Left renal cortex interstitium (tissue), 4 donors: ENCODE measurements around the gene WNT3A. TPM values are rescaled to one million over a fixed set of nuclear protein-coding genes. Genes with fewer than 3 reads are reported as not detected.

Experiments
- DNase-seq, 4 donors: peaks; one replicate each; pipeline ENCODE4 v3.0.0-alpha.2; 2013; ENCODE audit warnings: low read depth in 4 of 4, low spot score in 2 of 4, missing footprints in 1 of 4
- polyA plus RNA-seq, 4 donors: library from polyadenylated mRNA; unstranded; fragments of 120-200 nt; gene quantifications; one replicate each; pipeline ENCODE4 v1.2.1, GENCODE V29; 2013; ENCODE audit not compliant: insufficient read length in 4 of 4

WNT3A gene
- polyA plus RNA-seq, 4 donors = 0.12 to 0.36 (median 0.22) TPM

DNA sequence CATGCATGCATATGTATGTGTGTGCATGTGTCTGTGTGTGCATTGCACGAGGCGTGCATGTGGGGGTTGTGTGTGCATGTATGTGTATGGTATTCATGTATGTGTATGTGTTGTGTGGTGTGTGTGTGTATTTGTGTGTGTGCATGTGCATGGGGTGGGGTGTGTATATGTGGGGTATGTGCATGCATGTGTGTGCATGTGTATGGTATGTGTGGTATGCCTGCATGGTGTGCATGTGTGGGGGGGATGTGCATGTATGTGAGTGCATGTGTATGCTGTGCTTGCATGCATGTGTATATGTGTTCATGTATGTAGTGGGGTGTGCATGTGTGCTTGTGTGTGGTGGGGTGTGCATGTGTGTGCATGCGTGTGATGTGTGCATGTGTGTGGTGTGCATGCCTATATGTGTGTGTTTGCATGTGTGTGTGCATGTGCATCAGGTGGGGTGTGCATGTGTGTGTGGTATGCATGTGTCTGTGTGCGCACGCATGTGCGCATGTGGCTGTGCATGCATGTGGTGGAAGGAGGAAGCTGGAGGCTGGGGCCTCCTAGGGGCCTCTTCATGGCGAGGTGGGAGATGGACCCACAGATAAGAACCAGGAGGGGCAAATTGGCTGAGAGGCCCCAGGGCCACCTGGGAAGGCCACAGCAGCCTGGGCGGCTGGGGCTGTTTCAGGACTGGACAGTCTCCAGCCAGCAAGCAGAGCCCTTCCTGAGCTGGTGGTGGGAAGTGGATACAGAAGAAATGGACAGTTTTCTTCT is 39.8 kb downstream of the WNT3A start:
- DNase-seq = no peak

- no peak for DNase-seq
Measured at GRCh38 chr1:228047183-228047466, 40.3 kb downstream of the WNT3A start.

DNA sequence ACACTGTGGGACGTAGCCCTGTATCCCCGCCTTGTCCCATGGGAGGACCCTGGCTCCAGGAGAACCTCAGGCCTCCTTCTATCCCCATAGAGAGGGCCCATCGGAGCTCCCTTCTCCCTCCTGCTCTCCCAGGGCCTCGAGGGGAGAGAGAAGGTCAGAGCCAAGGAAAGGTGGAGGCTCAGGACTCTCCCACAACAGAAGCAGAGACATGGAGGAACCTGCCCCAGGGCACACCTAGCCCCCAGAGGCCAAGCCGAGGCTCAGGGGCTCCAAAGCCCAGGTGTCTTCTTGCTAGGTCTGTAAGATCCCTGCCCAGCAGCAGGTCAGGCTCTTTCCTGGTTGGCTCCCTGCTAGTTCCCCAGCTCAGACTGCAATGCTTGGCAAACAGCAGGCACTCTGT is 41.3 kb downstream of the WNT3A start:
- no peak for DNase-seq

- no peak for DNase-seq
Measured at GRCh38 chr1:228048659-228049298, 42.0 kb downstream of the WNT3A start.

GRCh38 chr1:228050571-228051231 is 43.9 kb downstream of the WNT3A start:
- DNase-seq = no peak

DNA sequence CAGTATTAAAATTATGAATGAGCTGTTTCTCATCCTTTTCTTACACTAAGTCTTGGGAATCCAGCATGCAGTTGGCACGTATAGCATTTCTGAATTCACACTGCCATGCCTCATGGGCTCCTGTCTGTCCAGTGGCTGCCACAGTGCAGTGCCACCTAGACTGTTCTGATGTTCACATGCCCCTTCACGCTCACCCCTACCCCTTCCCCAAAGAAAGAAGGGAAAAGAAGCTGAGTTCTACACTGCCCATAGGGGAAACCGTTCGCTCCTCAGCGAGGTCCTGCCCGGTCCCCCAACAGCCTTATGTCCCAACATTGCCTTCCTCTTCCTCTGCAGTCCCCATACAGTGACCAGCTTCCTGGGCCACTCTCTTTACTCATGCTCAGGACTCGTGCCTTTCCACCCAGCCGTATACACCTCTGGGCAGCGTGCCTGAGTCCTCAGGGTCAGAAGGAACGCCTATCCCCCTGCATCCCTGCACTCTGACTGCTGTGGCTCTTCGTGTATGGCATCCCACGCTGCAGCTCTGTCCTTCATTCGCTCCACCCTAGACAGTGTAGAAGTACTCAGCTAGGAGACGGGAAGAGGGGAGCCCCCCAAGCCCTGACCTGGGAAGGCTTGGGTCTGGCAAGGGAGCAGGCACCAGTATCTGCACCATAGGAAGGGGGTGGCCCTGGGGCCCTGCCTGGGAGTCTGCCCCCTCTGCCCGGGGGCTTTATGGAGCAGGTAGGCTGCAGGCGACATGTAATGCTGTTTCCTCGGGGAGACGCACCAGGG is 51.6 kb downstream of the WNT3A start:
- DNase-seq = no peak

GRCh38 chr1:228058949-228059633 is 52.3 kb downstream of the WNT3A start:
- DNase-seq = no peak

- peak in 1 of 4 donors; percentile 28 for DNase-seq
Measured at GRCh38 chr1:228059634-228060457, 53.0 kb downstream of the WNT3A start.

GRCh38 chr1:228060458-228061190 is 53.8 kb downstream of the WNT3A start:
- no peak for DNase-seq

GRCh38 chr1:228061411-228062084 is 54.8 kb downstream of the WNT3A start:
- no peak for DNase-seq

- DNase-seq = no peak
Measured at GRCh38 chr1:228062085-228062791, 55.4 kb downstream of the WNT3A start.

DNA sequence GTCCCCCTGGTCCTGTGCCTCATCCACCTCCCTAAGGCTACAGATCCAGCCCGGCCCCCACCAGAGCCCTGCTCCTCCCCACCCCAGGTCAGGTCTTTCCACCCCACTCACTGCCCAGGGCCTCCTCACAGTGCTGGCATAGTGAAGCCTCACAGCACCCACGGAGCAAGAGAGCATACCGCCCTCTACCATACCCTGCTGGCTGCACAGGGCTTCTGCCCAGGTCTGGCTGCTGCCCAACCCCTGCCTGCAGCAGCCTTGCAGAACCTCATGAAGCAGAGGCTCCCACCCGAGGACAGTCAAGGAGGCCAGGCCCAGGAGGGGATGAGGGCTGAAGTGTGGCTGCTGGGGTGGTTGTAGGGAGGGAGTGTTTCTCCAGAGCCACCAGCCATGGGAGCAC is 56.0 kb downstream of the WNT3A start:
- DNase-seq = no peak

DNA sequence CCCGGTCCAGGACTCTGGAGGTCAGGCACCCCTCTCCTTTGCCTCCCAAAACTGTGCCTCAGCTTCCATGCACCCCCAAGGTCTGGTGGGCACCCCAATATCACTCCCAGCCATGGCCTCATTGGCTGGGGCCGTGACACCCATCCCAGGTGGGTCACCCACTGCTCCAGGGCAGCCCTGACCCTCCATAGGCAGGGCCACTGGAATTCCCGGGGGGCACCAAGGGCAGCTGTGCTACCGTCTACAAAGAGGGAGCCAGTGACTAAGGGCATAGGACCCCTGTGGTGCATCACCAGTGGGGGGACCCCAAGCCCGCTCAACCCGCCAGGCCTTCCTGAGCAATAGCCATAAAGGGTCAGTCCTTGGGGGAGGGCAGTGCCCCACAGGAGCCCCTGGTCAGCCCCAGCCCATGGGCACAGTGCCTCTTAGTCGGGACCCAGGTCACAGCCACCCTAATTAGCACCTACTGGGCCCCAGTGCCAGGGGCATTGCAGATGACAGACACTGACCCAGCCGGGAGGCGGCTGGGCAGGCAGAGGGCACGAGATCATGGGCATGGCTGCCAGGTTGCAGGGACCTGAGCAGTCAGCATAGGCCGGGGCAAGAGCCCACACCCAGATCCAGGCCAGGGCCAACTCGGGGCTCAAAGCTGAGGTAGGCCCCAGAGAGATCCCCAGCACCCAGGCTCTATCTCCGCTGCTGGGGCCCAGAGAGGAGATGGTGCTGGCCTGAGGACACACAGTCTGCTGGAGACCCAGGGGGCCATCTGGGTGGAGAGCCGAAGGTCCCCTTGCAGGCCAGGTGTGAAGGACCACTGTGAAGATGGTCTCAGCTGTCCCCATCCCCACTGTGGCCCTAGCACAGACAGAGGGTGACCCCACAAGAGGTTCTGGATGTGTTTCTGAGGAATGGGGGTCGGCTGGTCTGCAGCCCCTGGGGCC is 56.7 kb downstream of the WNT3A start:
- DNase-seq = no peak

GRCh38 chr1:228064296-228064695 is 57.5 kb downstream of the WNT3A start:
- DNase-seq = no peak

GRCh38 chr1:228064741-228065542 is 58.1 kb downstream of the WNT3A start:
- no peak for DNase-seq
